GM12801 (cell line): Measurements from ENCODE around the gene ADARB2.

Experiments
- TF ChIP-seq, protein P1 (sequence below): IDR thresholded peaks from one replicate; pipeline ENCODE4 v1.5.1; 2011; ENCODE audit warnings: control low read depth; ENCODE audit not compliant: insufficient read length; ENCODE audit errors: extremely low read depth

ADARB2 gene

DNA sequence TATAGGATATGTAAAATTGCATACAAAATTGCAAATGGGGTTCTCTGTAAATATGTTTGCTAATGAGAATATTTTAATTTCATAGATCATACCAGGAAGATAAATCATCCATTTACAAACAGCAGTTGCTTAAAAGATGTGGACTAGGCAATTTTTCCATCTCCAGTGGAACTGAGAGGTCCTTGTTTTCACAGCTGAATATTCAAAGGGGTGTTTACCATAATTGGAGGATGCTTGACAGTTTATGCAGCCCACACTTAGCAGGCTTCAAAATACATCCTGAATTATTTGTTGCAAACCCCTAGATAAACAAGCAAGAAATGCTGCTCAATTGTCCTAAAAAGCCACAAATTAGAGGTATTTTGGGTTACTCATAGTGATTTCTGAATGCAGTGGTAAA lies 69.9 kb downstream of the ADARB2 start:
- TF ChIP-seq, protein P1, sequence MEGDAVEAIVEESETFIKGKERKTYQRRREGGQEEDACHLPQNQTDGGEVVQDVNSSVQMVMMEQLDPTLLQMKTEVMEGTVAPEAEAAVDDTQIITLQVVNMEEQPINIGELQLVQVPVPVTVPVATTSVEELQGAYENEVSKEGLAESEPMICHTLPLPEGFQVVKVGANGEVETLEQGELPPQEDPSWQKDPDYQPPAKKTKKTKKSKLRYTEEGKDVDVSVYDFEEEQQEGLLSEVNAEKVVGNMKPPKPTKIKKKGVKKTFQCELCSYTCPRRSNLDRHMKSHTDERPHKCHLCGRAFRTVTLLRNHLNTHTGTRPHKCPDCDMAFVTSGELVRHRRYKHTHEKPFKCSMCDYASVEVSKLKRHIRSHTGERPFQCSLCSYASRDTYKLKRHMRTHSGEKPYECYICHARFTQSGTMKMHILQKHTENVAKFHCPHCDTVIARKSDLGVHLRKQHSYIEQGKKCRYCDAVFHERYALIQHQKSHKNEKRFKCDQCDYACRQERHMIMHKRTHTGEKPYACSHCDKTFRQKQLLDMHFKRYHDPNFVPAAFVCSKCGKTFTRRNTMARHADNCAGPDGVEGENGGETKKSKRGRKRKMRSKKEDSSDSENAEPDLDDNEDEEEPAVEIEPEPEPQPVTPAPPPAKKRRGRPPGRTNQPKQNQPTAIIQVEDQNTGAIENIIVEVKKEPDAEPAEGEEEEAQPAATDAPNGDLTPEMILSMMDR: no peak

DNA sequence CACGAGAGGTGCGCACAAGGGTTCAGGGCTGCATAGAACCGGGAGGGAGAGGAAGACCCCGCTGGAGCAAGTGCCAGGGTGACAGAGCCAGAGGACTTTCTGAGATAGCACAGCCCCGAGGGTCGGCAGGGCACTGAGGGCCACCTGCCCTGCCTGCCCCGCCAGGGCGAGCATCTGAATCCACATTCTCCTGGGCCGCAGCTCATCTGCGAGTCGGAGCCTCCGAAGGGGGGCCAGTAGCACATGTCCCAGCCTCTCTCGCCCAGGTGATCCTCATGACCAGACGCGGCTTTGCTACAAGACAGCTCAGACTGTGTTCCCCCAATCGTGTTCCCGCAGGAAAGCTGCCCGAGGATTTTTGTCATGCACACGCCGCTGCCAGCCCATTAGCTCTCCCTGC lies 71.2 kb downstream of the ADARB2 start:
- TF ChIP-seq, protein P1: no peak

DNA sequence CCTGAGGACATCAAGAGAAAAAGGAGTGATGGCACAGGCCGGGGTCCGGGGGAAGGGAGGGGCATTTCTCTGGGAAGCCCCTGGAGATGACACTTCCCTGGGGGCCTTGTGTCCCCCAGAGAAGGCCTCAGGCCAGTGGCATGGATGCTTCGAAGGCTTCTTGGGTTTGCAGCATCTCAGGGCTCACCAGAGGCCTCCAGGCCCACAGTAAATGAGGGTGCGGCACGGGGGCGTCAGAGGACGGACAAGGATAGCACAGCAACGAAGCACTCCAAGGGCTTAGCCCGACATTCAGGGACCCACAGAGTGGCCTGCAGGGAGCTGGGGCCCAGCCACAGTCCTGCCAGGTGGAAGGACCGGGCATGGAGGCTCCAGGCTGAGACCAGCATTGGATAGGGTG lies 71.6 kb downstream of the ADARB2 start:
- TF ChIP-seq, protein P1: no peak

DNA sequence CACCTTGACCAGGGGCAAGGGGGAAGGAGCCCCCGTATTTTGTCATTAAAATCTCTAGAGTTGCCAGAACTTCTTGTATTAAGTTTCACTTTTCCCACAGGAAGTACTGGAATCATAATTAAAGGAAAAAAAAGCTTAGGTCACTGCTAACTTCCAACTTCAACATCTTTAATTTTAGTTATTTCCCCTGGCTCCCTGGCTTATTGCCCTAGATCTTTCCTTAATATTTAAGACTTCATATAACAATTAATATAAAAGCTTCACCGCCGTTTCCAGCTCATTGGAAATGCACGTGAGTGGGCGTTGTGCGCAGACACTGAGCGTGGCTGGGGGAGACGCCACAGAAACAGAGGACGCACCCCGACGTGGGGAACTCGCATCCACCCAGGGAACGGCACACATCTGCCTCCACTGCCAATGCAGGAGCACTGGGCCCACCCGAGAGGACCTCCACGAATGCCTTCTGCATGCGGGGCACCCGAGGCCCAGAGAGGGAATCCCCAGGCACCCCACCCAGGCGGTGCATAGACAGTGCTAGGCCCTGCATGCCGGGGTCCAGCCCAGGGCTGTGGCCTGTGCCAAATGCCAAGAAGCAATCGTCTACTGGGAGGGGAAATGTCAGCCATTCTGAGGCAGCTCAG lies 72.2 kb downstream of the ADARB2 start:
- TF ChIP-seq, protein P1: no peak

DNA sequence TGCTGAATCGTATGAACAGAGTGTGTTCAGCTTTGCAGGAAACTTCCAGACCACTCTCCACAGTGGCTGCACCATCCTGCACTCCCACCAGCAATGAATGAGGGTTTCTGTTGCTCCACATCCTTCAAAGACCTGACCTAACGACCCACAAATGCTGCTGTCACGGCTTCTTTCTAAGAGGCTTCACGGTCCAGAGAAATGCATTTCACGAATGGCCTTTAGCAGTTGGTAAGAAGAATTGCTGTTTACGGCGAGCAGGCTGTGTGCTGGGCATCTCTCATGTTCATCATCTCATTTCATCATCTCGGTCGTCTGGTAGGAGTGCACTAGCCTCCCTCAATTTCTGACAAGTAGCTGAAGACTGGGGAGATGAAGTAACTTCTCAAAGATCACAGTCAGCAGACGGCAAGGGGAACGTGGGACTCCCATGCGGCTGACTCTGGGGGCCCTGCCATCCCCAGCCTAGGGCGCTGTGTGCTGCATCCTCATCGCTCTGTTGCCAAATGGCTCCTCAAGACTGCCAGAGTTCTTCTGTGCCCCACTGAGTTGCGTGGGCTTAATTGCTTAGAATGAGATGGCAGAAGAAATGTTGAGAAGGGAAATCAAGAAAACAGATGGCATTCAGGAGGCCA lies 72.9 kb downstream of the ADARB2 start:
- TF ChIP-seq, protein P1: no peak

DNA sequence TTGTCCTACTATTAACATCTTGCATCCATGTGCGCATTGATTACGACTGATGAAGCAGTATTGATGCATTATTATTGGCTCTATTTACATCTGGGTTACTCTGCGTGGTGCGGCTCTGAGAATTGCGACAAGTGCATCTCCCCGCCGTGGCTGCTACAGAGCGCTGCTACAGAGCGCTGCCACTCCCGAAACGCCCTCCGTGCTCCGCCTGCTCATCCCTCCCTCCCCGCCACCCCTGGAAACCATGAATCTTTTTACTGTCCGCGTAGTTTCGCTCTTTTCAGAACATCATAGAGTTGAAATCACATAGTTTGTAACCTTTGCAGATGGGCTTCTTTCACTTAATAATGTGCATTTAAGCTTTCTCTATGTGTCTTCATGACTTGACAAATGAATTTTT lies 74.1 kb downstream of the ADARB2 start:
- TF ChIP-seq, protein P1: no peak

DNA sequence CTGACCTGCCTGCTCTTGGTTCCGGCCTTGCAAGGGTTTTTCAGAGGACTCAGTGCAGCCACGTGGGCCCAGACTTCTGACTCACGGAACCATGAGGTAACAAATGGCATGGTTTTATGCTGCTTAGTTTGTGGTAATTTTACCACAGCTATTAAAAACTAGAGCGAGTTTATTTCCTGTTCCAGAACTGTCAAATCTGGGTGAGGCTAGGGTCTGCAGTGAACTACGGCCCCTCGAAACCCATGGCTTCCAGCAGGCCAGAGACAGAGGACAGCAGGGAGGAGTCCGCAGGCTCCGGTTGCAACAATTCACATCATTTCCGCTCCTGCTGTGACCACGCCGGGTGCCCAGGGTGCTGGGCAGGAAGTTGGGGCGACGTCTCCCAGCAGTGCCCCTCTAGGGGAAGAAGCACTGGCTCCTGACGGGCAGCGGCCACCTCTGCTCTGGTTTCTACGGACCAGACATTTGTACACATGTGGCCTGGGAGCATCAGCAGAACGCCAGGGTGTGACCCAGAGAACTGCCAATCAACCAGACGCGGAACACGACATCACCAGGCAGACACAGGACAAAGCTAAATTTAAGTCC lies 74.8 kb downstream of the ADARB2 start:
- TF ChIP-seq, protein P1: no peak
